DMS79 treated with DMSO at 0.1 percent for 48 hours (cell line): Measurements from ENCODE around the gene CACUL1.

ENCODE experiments used
- DNase-seq: peaks from one replicate; lab custom pipeline; 2025; lab: John Stamatoyannopoulos, UW

The CACUL1 gene

DNA sequence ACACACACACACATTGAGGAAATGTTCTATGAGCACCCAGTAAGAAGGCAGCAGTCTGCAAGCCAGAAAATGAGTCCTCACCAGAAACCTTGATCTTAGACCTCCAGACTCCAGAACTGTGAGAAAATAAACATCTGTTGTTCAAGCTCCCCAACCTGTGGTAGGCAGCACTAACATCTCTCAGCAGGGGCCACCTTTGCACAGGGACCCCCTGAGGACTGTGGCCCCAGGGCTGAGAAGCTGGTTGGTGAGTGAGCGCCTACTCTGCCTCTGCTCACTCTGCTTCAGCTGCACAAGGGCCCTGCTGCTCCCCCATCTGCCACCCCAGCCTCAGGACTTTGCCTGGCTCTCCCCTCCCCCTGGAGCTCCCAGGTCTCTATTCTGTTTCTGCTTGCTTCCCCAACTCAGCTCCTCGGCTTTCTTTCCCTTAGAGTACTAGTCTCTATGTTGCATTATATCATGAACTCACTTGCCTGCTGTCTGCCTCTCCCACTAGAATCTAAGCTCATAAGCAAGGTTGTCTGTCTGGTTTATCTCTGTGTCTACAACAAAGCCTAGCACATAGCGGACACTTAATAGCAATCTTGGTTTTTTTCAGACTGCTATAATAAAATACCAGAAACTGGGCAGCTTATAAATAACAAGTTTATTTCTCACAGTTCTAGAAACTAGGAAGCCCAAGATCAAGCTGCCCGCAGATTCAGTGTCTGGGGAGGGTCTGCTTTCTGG is 118.9 kb downstream of the CACUL1 start:
- no peak for DNase-seq

DNA sequence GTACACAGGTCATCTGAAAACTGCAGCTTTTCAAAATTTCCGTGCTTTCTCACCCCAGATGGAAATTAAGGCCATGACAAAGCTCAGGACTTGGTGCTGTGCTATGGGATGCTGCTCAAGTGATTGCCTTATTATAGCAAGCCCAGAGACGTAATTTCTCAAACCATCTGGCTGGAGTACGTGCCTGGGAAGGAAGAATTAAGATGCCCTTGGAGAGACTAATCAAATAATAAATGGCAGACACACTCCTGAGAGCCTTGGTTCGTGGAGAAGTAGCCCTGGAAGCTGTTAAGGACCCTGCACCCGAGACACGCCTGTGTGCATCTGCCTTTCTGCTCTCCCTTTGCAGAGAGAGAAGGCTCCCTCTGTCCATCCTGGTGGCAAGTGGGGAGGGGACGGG is 121.0 kb downstream of the CACUL1 start:
- peak; percentile 23 for DNase-seq

DNA sequence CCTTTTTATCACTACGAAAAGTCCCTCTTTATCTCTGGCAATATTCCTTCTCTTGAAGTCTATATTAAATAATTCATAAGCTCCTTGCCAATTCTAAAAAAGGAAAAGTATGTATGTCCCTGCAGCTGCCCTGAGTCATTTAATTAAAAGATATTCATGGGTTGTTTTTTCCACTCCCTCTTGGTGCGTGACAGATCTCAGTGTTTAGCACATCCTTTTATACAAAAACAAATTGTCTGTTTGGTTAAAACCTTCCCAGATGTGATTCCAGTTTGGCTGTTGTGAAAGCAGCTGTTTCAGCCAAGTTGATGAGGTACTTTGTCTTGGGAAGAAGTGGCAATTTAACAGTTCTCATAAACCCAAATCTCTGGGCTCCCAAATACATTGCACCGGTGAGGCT is 125.6 kb downstream of the CACUL1 start:
- DNase-seq, result no peak

DNA sequence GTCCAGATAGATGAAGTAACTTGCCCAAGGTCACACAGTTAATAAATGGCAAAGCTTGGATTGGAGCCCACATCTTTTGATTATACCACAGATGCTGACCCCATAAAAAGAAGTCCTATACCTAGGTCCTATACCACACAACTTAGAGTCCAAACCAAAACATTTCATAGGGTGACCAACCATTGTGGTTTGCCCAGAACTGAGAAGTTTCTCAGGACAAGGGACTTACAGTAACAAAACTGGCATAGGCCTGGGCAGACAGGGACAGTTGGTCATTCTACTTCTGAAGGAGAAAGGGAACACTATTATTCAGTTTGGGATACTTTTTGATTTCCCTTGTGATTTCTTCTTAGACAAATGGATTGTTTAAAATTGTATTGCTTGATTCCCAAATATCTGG is 126.4 kb downstream of the CACUL1 start:
- no peak for DNase-seq

DNA sequence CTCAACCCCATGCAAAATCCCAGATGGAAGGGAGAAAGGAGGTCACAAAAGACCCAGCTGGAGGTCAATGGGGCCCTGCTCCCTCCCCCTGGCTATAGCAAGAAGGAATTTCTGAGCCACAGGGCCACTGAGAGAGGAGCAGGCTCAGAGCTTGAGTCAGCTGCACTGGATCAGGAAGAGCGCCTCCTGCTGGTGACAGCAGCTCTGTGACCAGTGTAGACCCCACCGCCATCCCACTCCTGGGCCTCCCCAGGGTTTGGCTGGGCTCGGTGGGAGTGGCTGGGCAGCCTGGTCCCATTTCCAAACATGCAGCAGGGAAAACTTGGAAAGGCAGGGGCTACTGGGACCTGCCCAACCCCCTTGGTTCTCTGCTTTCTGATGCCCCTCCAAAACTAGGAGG is 127.8 kb downstream of the CACUL1 start:
- DNase-seq, result no peak
